Neural crest cell (in vitro differentiated cells): ENCODE measurements around the gene DENND1A. TPM values are rescaled to one million over a fixed set of nuclear protein-coding genes. Genes with fewer than 3 reads are reported as not detected.

Source experiments
- DNase-seq: peaks from one replicate; pipeline ENCODE4 v3.0.0; 2021; ENCODE audit warnings: low read depth, mixed read lengths, low spot score
- H3K27ac Mint-ChIP-seq: one replicate; pipeline ENCODE4 v1.8.0; 2021; ENCODE audit warnings: mild to moderate bottlenecking, mixed read lengths; ENCODE audit not compliant: unreplicated experiment
- H3K27me3 Mint-ChIP-seq: 2 replicates; pipeline ENCODE4 v1.8.0; 2021; ENCODE audit warnings: low read depth, mild to moderate bottlenecking, mixed read lengths
- H3K36me3 Mint-ChIP-seq: 2 replicates; pipeline ENCODE4 v1.8.0; 2021; ENCODE audit warnings: low read depth, mild to moderate bottlenecking, mixed read lengths
- H3K4me1 Mint-ChIP-seq: 2 replicates; pipeline ENCODE4 v1.8.0; 2021; ENCODE audit warnings: mixed read lengths
- H3K4me3 Mint-ChIP-seq: one replicate; pipeline ENCODE4 v1.8.0; 2021; ENCODE audit warnings: mild to moderate bottlenecking, mixed read lengths
- H3K9me3 Mint-ChIP-seq: 2 replicates; pipeline ENCODE4 v1.8.0; 2021; ENCODE audit warnings: mixed read lengths
- total RNA-seq: library from RNA; stranded (reverse); gene quantifications from 2 replicates; pipeline ENCODE4 v1.2.1, GENCODE V29; 2021
- TF ChIP-seq, protein P1 (sequence below): fragments of 200-600 bp; sonication (generic); conservative IDR thresholded peaks from 2 replicates; pipeline ENCODE4 v1.5.0; 2021; ENCODE audit warnings: antibody characterized with exemption, mild to moderate bottlenecking

Gene DENND1A
- total RNA-seq, 1 donor from 2014 or later: 17.8 TPM

DNA sequence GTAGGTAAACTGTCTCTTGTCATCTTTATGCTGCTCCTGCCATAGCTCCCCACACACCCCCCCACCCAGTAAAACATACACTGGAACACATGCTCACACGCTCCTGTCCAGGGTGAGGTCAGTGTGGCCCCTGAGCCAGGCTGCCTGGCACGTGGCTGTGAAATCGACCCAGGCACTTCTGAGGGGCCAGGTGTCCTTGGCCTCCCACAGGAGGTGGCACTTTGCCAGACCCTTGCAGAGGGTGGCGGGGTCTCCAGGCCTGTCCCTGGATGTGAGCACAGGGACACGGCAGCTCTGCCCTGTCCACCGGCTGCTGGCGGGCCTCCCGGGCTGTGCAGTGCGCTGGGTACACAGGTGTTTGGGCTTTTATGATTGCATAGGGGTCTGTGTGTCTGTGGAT, 583.9 kb downstream of the DENND1A start:
- H3K36me3 Mint-ChIP-seq: no peaks in the 10 kb centered on the region
- TF ChIP-seq, protein P1, sequence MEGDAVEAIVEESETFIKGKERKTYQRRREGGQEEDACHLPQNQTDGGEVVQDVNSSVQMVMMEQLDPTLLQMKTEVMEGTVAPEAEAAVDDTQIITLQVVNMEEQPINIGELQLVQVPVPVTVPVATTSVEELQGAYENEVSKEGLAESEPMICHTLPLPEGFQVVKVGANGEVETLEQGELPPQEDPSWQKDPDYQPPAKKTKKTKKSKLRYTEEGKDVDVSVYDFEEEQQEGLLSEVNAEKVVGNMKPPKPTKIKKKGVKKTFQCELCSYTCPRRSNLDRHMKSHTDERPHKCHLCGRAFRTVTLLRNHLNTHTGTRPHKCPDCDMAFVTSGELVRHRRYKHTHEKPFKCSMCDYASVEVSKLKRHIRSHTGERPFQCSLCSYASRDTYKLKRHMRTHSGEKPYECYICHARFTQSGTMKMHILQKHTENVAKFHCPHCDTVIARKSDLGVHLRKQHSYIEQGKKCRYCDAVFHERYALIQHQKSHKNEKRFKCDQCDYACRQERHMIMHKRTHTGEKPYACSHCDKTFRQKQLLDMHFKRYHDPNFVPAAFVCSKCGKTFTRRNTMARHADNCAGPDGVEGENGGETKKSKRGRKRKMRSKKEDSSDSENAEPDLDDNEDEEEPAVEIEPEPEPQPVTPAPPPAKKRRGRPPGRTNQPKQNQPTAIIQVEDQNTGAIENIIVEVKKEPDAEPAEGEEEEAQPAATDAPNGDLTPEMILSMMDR: no peak
- no peak overlapping the region for H3K4me3 Mint-ChIP-seq
- H3K4me1 Mint-ChIP-seq: peaks cover 3% of the 10 kb centered on the region
- DNase-seq: no peak
- H3K27me3 Mint-ChIP-seq: peaks cover 13% of the 10 kb centered on the region
- no peak overlapping the region for H3K27ac Mint-ChIP-seq
- no peaks in the 10 kb centered on the region for H3K9me3 Mint-ChIP-seq

DNA sequence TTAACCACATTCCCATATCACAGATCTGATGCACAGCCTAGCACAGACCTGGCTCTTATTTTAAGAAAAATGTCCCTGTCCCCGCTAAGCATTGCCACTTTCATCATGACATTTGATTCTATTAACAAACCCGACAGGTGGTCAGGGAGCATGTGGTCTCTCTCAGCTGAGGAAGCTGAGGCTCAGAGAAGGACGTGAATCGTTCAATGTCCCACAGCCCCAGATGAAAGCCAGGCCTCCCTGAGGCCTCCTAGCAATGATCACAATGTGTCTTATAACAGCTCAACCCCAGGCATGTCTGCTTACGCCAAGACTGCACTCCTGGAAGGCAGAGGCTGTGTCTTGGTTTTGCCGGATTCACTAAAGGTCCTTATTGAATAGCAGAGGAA, 584.4 kb downstream of the DENND1A start:
- H3K27ac Mint-ChIP-seq: no peak overlapping the region
- DNase-seq: no peak
- H3K4me1 Mint-ChIP-seq: peaks cover 8% of the 10 kb centered on the region
- TF ChIP-seq, protein P1: no peak
- no peaks in the 10 kb centered on the region for H3K9me3 Mint-ChIP-seq
- no peak overlapping the region for H3K4me3 Mint-ChIP-seq
- H3K36me3 Mint-ChIP-seq: no peaks in the 10 kb centered on the region
- H3K27me3 Mint-ChIP-seq: peaks cover 8% of the 10 kb centered on the region

DNA sequence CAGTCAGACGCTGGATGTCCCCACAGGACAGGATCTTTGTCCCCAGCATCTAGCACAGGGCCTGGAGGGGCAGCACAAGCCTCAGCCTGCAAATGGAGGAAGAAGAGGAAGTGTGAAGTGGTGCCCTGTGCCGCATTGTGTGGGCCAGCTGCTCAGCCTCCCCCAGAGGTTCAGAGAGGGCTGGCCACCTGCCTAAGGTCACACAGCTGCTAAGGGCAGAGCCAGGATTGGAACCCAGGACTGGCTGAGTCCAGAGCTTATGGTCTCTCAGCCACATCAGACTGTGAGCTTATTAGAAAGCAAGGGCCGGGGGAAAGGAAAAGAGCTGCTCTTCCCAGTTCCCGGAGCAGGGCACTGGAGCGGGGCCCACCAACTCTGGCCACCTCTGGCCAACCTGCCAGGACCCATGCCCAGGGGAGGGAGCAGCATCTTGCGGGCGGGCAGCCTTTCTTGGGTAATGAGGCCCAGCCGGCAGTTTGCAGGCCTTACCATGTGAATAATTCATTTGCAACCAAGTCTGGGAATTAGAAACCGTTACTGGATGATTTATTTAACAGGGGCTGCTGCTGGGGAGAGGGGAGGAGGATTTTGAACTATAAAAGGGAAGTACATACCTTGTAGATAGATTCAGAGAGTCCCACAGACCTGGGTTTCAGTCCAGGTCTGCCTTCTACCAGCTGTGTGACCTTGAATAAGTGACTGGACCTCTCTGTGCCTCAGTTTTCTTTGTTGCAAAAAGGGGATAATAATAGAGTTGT, 585.6 kb downstream of the DENND1A start:
- no peak overlapping the region for H3K27ac Mint-ChIP-seq
- peaks cover 18% of the 10 kb centered on the region for H3K4me1 Mint-ChIP-seq
- H3K36me3 Mint-ChIP-seq: no peaks in the 10 kb centered on the region
- TF ChIP-seq, protein P1: no peak
- H3K27me3 Mint-ChIP-seq: no peaks in the 10 kb centered on the region
- H3K4me3 Mint-ChIP-seq: no peak overlapping the region
- no peak for DNase-seq
- no peaks in the 10 kb centered on the region for H3K9me3 Mint-ChIP-seq

DNA sequence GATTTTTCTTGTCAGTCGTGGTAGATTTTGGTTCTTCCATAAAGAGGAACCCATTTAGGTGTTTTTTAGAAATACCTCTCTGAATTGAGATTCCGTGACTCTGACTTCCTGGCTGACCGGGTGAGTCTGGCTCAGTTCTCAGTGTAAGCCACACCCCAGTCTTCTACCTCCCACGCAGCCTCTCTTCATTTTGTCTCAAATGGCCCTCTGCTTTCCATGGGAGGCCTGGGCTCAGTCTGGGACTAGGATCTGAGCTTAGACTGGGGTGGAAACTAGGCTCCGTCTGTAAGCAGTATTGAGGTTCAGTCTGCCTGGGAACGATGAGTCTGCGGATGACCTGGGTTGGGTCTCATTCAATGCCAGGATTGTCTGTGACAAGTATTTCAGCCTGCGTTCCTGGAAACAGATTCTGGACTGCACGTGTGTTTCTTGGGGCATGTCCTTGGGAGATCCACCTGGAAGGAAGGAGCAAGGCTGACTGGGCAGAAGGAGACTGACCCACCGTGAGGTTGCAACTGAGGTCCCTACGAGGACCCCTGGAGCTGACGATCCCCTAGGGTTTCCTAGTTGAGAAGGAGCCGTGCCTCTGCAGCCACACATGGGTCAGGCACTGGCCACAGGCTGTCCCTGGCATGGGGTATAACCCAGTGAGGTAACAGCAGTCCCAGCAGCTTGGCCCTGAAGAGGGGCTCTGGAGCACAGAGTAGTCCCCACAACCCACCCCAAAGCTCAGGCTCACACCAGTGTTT, 586.3 kb downstream of the DENND1A start:
- Mint-ChIP-seq H3K9me3 (no peaks in the 10 kb centered on the region), H3K4me3 (no peak overlapping the region), H3K27me3 (no peaks in the 10 kb centered on the region), H3K36me3 (no peaks in the 10 kb centered on the region), H3K4me1 (peaks cover 18% of the 10 kb centered on the region), H3K27ac (no peak overlapping the region)
- TF ChIP-seq, protein P1: no peak
- DNase-seq: no peak

DNA sequence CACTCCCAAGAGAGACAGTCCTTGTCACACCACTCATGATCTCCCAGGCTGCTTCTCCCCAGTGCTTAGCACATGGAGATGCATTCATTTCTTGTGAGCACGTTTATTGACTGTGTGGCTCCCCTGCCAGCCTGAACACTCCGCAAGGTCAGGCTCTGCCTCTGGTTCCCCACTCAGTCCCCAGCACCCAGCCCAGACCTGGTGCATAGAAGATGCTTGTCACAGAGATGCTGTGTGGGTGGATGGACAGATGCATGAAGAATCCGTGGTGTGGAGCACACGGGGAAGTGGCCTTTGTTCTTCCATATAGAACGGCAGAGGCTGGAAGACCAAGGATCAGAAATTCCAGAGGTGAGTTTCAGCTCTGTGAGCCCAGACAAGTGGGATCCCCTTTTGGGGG, 587.7 kb downstream of the DENND1A start:
- Mint-ChIP-seq H3K27me3 (no peaks in the 10 kb centered on the region), H3K4me3 (no peak overlapping the region), H3K9me3 (no peaks in the 10 kb centered on the region), H3K4me1 (peaks cover 18% of the 10 kb centered on the region), H3K36me3 (no peaks in the 10 kb centered on the region), H3K27ac (no peak overlapping the region)
- TF ChIP-seq, protein P1: no peak
- no peak for DNase-seq
